Common myeloid progenitor, CD34-positive (primary cell): ENCODE data around the gene MRPL24.

Experiments
- CTCF ChIA-PET: fragments of 350-600 bp; sonication (Branson Sonifier 250); formaldehyde crosslinking; loops from one replicate; lab custom pipeline; 2021; ENCODE audit warnings: antibody characterized with exemption; lab: Charles Lee
- POLR2A ChIA-PET: fragments of 350-600 bp; sonication (Branson Sonifier 250); formaldehyde crosslinking; loops from one replicate; lab custom pipeline; 2021; ENCODE audit warnings: antibody characterized with exemption; lab: Charles Lee
- DNase-seq, 3 donors: peaks; one replicate each; pipeline versions ENCODE4 v3.0.0 to v3.0.0-alpha.2; 2013
- H3K27ac ChIP-seq, 2 experiments: 1 replicate in 1 of 2; 2 replicates in 1 of 2; pipeline ENCODE4 v1.7.0; 2013; ENCODE audit warnings: inconsistent platforms in 2 of 2, low read length in 2 of 2, mild to moderate bottlenecking in 2 of 2, low read depth in 1 of 2, moderate library complexity in 1 of 2; ENCODE audit not compliant: severe bottlenecking in 2 of 2, insufficient read depth in 1 of 2, poor library complexity in 1 of 2
- H3K27me3 ChIP-seq, 5 experiments: replicated peaks in 2 of 5; 1 replicate in 3 of 5; 2 replicates in 2 of 5; pipeline versions ENCODE4 v1.6.1 to v1.7.0; 2013; ENCODE audit warnings: low read length in 4 of 5, mild to moderate bottlenecking in 2 of 5, moderate library complexity in 2 of 5, inconsistent platforms in 1 of 5; ENCODE audit not compliant: insufficient read depth in 5 of 5, control insufficient read depth in 4 of 5
- H3K36me3 ChIP-seq, 4 experiments: 1 replicate in 2 of 4; 2 replicates in 2 of 4; pipeline versions ENCODE4 v1.6.1 to v1.7.0; 2013; ENCODE audit warnings: low read length in 3 of 4, control low read depth in 1 of 4, mild to moderate bottlenecking in 1 of 4; ENCODE audit not compliant: control insufficient read depth in 4 of 4, insufficient read depth in 4 of 4
- H3K4me1 ChIP-seq, 4 experiments: 1 replicate in 3 of 4; 2 replicates in 1 of 4; pipeline versions ENCODE4 v1.6.1 to v1.7.1; 2013; ENCODE audit warnings: low read length in 3 of 4, mild to moderate bottlenecking in 3 of 4, control low read depth in 1 of 4, inconsistent platforms in 1 of 4, moderate library complexity in 1 of 4; ENCODE audit not compliant: control insufficient read depth in 4 of 4, insufficient read depth in 4 of 4; ENCODE audit errors: control extremely low read depth in 1 of 4
- H3K4me3 ChIP-seq, 7 experiments: 1 replicate in 4 of 7; 2 replicates in 3 of 7; pipeline versions ENCODE4 v1.5.1 to v1.7.0; 2013; ENCODE audit warnings: mild to moderate bottlenecking in 7 of 7, low read length in 6 of 7, moderate library complexity in 6 of 7, inconsistent platforms in 2 of 7, low read depth in 2 of 7, control low read depth in 1 of 7; ENCODE audit not compliant: insufficient read depth in 4 of 7, control insufficient read depth in 1 of 7; ENCODE audit errors: extremely low read depth in 1 of 7
- H3K9me3 ChIP-seq, 5 experiments: 1 replicate in 4 of 5; 2 replicates in 1 of 5; pipeline versions ENCODE4 v1.6.1 to v1.7.1; 2013; ENCODE audit warnings: low read length in 4 of 5, mild to moderate bottlenecking in 2 of 5, inconsistent platforms in 1 of 5, low read depth in 1 of 5, moderate library complexity in 1 of 5; ENCODE audit not compliant: control insufficient read depth in 4 of 5, insufficient read depth in 2 of 5; ENCODE audit errors: control extremely low read depth in 1 of 5
- WGBS: methylation state at CpG from one replicate; pipeline ENCODE4 v1.1.5; 2013; ENCODE audit not compliant: insufficient coverage; 5-methylcytosine and 5-hydroxymethylcytosine counted together

The MRPL24 gene

GRCh38 chr1:156727926-156728598 is 12.8 kb downstream of the MRPL24 start, which contains the start of gene METTL25B:
TSS of gene METTL25B (plus strand) at chr1:156728469. CDS start at chr1:156729105, 636 bp downstream.
- ChIA-PET CTCF (interaction anchor here (0.8 to 17.7 kb wide), 23 partner anchors 11 to 201 kb away, joined by 3 to 393 read pairs (median 14); partner anchors contain the start of genes CRABP2, HDGF, INSRR and MRPL24), POLR2A (interaction anchor here (0.5 to 2.0 kb wide), 9 partner anchors 11 to 649 kb away, joined by 3 to 10 read pairs (median 4); partner anchors contain the start of genes HDGF, MRPL24 and PRCC)
- peaks cover 10 to 36% (median 28%) of the 10 kb centered on the region in 4 experiments for H3K36me3 ChIP-seq
- H3K27me3 ChIP-seq: no peaks in the 10 kb centered on the region
- H3K9me3 ChIP-seq: no peaks in the 10 kb centered on the region
- peak in 2 of 3 donors; percentile 48 to 81 for DNase-seq
- 0% methylated on average over 24 of the region's 46 CpGs for WGBS
- peak within 1 kb of the TSS; percentile 76 to 88 for H3K27ac ChIP-seq
- peak within 1 kb of the TSS; percentile 64 to 98 (median 94) for H3K4me3 ChIP-seq
- peaks cover 24 to 45% (median 39%) of the 10 kb centered on the region in 4 experiments for H3K4me1 ChIP-seq

- POLR2A ChIA-PET: interaction anchor here (0.6 to 1.1 kb wide), 2 partner anchors 14 to 649 kb away, joined by 4 read pairs; partner anchors contain the start of gene MRPL24
- Histone ChIP-seq H3K4me1 (peaks cover 24 to 45% (median 39%) of the 10 kb centered on the region in 4 experiments), H3K4me3 (peak overlapping the region; percentile 64 to 98 (median 94)), H3K36me3 (peaks cover 13 to 35% (median 28%) of the 10 kb centered on the region in 4 experiments), H3K27me3 (no peaks in the 10 kb centered on the region), H3K9me3 (no peaks in the 10 kb centered on the region), H3K27ac (peak overlapping the region in 1 of 2 experiments; percentile 82)
- 55% methylated on average over 7 of the region's 7 CpGs for WGBS
- no peak for DNase-seq
- CTCF ChIA-PET: interaction anchor here (1.0 to 17.7 kb wide), 27 partner anchors 10 to 202 kb away, joined by 3 to 393 read pairs (median 12); partner anchors contain the start of genes CRABP2, HDGF, INSRR and MRPL24
These were observed 13.4 kb downstream of the MRPL24 start for GRCh38 chr1:156727492-156727891.

GRCh38 chr1:156726549-156727226 is 14.2 kb downstream of the MRPL24 start:
- H3K27me3 ChIP-seq: no peaks in the 10 kb centered on the region
- ChIA-PET POLR2A (interaction anchor here (0.7 to 1.3 kb wide), 3 partner anchors 20 to 133 kb away, joined by 3 to 9 read pairs (median 3); no protein-coding TSS in a partner anchor), CTCF (interaction anchor here (0.7 to 17.7 kb wide), 58 partner anchors 9 to 205 kb away, joined by 3 to 393 read pairs (median 6); partner anchors contain the start of genes CRABP2, HDGF, INSRR and MRPL24)
- H3K4me1 ChIP-seq: peaks cover 24 to 45% (median 39%) of the 10 kb centered on the region in 4 experiments
- H3K4me3 ChIP-seq: peak overlapping the region in 4 of 7 experiments; percentile 93 to 98 (median 94)
- H3K36me3 ChIP-seq: peaks cover 13 to 32% (median 29%) of the 10 kb centered on the region in 4 experiments
- H3K9me3 ChIP-seq: no peaks in the 10 kb centered on the region
- peak overlapping the region in 1 of 2 experiments; percentile 4 for H3K27ac ChIP-seq
- 72% methylated on average over 14 of the region's 15 CpGs for WGBS
- DNase-seq: peak; percentile 52 to 66 (median 60)

DNA sequence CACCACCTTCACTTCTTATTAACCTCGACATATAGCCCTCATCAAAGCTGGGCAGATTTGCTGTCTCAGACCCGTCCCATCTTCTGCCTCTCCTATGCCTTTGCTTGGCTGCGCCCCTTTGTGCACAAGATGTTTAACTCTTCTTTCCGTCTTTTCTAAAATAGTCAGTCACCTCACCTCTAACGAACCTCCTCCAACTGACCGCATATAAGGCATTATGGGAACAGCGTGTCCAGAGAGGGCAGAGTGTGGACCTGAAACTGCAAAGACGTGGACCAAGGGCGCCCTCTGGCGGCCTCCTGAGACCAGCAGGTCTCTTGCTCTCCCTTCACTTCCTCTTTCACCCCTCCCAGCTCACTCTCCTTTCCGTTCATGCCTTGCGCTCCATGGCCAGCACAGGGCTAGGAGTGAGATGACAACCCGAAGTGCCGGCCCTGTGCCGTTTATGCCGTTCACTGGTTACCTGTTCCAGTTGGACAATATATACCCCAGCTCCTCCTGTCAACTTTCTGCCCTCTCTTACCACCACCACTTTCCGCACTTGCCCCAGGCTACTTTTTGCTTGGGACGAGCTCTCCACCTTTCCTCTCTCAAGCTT is 15.1 kb downstream of the MRPL24 start:
- Histone ChIP-seq H3K9me3 (no peaks in the 10 kb centered on the region), H3K4me3 (peak overlapping the region in 6 of 7 experiments; percentile 33 to 93 (median 57)), H3K27me3 (no peaks in the 10 kb centered on the region), H3K36me3 (peaks cover 18 to 39% (median 33%) of the 10 kb centered on the region in 4 experiments), H3K4me1 (peaks cover 24 to 45% (median 39%) of the 10 kb centered on the region in 4 experiments), H3K27ac (peak overlapping the region in 1 of 2 experiments; percentile 4)
- DNase-seq: peak; percentile 81 to 89 (median 83)
- WGBS: 19% methylated on average over 16 of the region's 18 CpGs
- CTCF ChIA-PET: interaction anchor here (0.6 to 17.7 kb wide), 58 partner anchors 8 to 206 kb away, joined by 3 to 393 read pairs (median 5); partner anchors contain the start of genes CRABP2, HDGF, INSRR and MRPL24
- POLR2A ChIA-PET: interaction anchor here (1.1 to 1.3 kb wide), 2 partner anchors 36 to 134 kb away, joined by 3 to 9 read pairs; no protein-coding TSS in a partner anchor

- no peak overlapping the region for H3K27ac ChIP-seq
- CTCF ChIA-PET: interaction anchor here (0.9 to 17.7 kb wide), 4 partner anchors 8 to 98 kb away, joined by 3 to 393 read pairs (median 4); partner anchors contain the start of gene NES
- no CpG with 5 or more reads among the region's 4 CpGs for WGBS
These were observed 19.4 kb downstream of the MRPL24 start for GRCh38 chr1:156721535-156721934.

GRCh38 chr1:156721131-156721530 is 19.8 kb downstream of the MRPL24 start:
- POLR2A ChIA-PET: no interaction called here

More at GRCh38 chr1:156721535-156721934, 19.4 kb downstream of the MRPL24 start:
- no peak for DNase-seq
- H3K4me3 ChIP-seq: no peak overlapping the region
- H3K27me3 ChIP-seq: no peaks in the 10 kb centered on the region
- H3K9me3 ChIP-seq: no peaks in the 10 kb centered on the region
- peaks cover 20 to 42% (median 34%) of the 10 kb centered on the region in 4 experiments for H3K36me3 ChIP-seq
- peaks cover 8 to 18% (median 15%) of the 10 kb centered on the region in 4 experiments for H3K4me1 ChIP-seq
- POLR2A ChIA-PET: no interaction called here

More at GRCh38 chr1:156721131-156721530, 19.8 kb downstream of the MRPL24 start:
- Histone ChIP-seq H3K9me3 (no peaks in the 10 kb centered on the region), H3K36me3 (peaks cover 20 to 42% (median 34%) of the 10 kb centered on the region in 4 experiments), H3K4me1 (peaks cover 4 to 14% (median 11%) of the 10 kb centered on the region in 4 experiments), H3K27ac (no peak overlapping the region), H3K4me3 (no peak overlapping the region), H3K27me3 (no peaks in the 10 kb centered on the region)
- DNase-seq: no peak
- CTCF ChIA-PET: interaction anchor here (17.7 kb wide), 1 partner anchor 36 kb away, joined by 393 read pairs; the partner anchor contains the start of gene NES
- WGBS: 100% methylated on average over 2 of the region's 2 CpGs
